Spleen (tissue), 11 donors: ENCODE data around the gene BSND. TPM values are rescaled to one million over a fixed set of nuclear protein-coding genes. Genes with fewer than 3 reads are reported as not detected.
A peak's percentile ranks its signal among the peaks of the same experiment; 100 is the strongest.

Source experiments
- DNase-seq: peaks from one replicate; pipeline ENCODE4 v3.0.0-alpha.2; 2020
- H3K27ac ChIP-seq, 8 donors: fragments of 200-600 bp; sonication (generic) in 7 of 8; 1 replicate in 4 of 8; 2 replicates in 4 of 8; pipeline versions ENCODE4 v1.5.0 to v1.8.0; 2016 to 2021; ENCODE audit warnings: inconsistent platforms in 4 of 8, mild to moderate bottlenecking in 4 of 8, moderate library complexity in 1 of 8
- H3K27me3 ChIP-seq, 7 donors: fragments of 200-600 bp; sonication (generic) in 6 of 7; replicated peaks in 1 of 7; 1 replicate in 4 of 7; 2 replicates in 3 of 7; pipeline versions ENCODE4 v1.5.0 to v1.8.0; 2016 to 2021; ENCODE audit warnings: inconsistent platforms in 3 of 7, mild to moderate bottlenecking in 1 of 7
- H3K36me3 ChIP-seq, 6 donors: fragments of 200-600 bp; sonication (generic) in 5 of 6; 1 replicate in 4 of 6; 2 replicates in 2 of 6; pipeline versions ENCODE4 v1.5.0 to v1.8.0; 2016 to 2021; ENCODE audit warnings: inconsistent platforms in 2 of 6
- H3K4me1 ChIP-seq, 6 donors: fragments of 200-600 bp; sonication (generic) in 5 of 6; 1 replicate in 3 of 6; 2 replicates in 3 of 6; pipeline versions ENCODE4 v1.5.0 to v1.8.0; 2016 to 2021; ENCODE audit warnings: inconsistent platforms in 3 of 6
- H3K4me3 ChIP-seq, 8 donors: fragments of 200-600 bp; sonication (generic) in 7 of 8; 1 replicate in 4 of 8; 2 replicates in 4 of 8; pipeline versions ENCODE4 v1.5.0 to v1.8.0; 2016 to 2021; ENCODE audit warnings: inconsistent platforms in 4 of 8, mild to moderate bottlenecking in 4 of 8, moderate library complexity in 2 of 8
- H3K9me3 ChIP-seq, 8 donors: fragments of 200-600 bp; sonication (generic) in 7 of 8; 1 replicate in 4 of 8; 2 replicates in 4 of 8; pipeline versions ENCODE4 v1.5.0 to v1.8.0; 2016 to 2021; ENCODE audit warnings: inconsistent platforms in 4 of 8
- POLR2A ChIP-seq, 3 donors: fragments of 450-650 bp; IDR thresholded peaks; one replicate each; pipeline ENCODE4 v1.5.1; 2017; ENCODE audit warnings: antibody characterized with exemption in 3 of 3, mild to moderate bottlenecking in 1 of 3
- POLR2AphosphoS5 ChIP-seq, 3 donors: sonication (generic); formaldehyde crosslinking; IDR thresholded peaks; one replicate each; pipeline ENCODE4 v1.5.1; 2017; ENCODE audit warnings: antibody characterized with exemption in 3 of 3
- WGBS, 5 donors: extraction: QIAGEN DNeasy Blood & Tissue Kit in 3 of 5; methylation state at CpG; one replicate each; pipeline versions ENCODE4 v1.1.5 to v1.1.7; 2013 to 2018; 5-methylcytosine and 5-hydroxymethylcytosine counted together
- intact Hi-C: fragments of 100-400 bp; cut with DNase I; formaldehyde crosslinking; loops from one replicate; pipeline ENCODE4 v1.15.0; 2023; ENCODE audit warnings: low total_unique reads
- polyA plus RNA-seq, 3 donors: library from polyadenylated mRNA; stranded (reverse); fragments of 200-250 nt; gene quantifications; one replicate each; pipeline ENCODE4 v1.2.1, GENCODE V29; 2013
- total RNA-seq, 7 donors: library from RNA; depleted of rRNA in 3 of 7; stranded (reverse); fragments of >200 nt in 3 of 7; fragmentation: NEBNext Ultra II Directional in 4 of 7; extraction: Animal tissue kit (Norgen Biotek cat#: 25700) in 4 of 7; gene quantifications; one replicate each; pipeline versions ENCODE4 v1.1.0 to v1.2.1, GENCODE V29; 2016 to 2021
- TF ChIP-seq, protein P1 (sequence below), 11 experiments: fragments of 200-600 bp in 7 of 11; fragments of 450-650 bp in 4 of 11; sonication (generic) in 4 of 11; IDR thresholded peaks in 8 of 11; conservative IDR thresholded peaks in 3 of 11; 1 replicate in 7 of 11; 2 replicates in 4 of 11; pipeline versions ENCODE4 v1.4.0 to v1.8.0; 2016 to 2021; ENCODE audit warnings: antibody characterized with exemption in 11 of 11, inconsistent platforms in 4 of 11, mild to moderate bottlenecking in 1 of 11
- donor health status: healthy with polysubstance abuse.
- donor health status: DM: no; HTN: no; CAD: no; lungs with moderate emphysema.
- donor health status: DM: no; HTN: no; CAD: no.
- donor health status: Bipolar disorder and iron deficiency.
- donor health status: healthy.
- donor health status: DM: no; HTN: no; CAD: no.
- donor health status: DM: yes; HTN: yes; CAD: no.

BSND gene
- total and polyA plus RNA-seq, 10 donors, result 0.02 to 0.20 (median 0.09) TPM; not detected in 5

DNA sequence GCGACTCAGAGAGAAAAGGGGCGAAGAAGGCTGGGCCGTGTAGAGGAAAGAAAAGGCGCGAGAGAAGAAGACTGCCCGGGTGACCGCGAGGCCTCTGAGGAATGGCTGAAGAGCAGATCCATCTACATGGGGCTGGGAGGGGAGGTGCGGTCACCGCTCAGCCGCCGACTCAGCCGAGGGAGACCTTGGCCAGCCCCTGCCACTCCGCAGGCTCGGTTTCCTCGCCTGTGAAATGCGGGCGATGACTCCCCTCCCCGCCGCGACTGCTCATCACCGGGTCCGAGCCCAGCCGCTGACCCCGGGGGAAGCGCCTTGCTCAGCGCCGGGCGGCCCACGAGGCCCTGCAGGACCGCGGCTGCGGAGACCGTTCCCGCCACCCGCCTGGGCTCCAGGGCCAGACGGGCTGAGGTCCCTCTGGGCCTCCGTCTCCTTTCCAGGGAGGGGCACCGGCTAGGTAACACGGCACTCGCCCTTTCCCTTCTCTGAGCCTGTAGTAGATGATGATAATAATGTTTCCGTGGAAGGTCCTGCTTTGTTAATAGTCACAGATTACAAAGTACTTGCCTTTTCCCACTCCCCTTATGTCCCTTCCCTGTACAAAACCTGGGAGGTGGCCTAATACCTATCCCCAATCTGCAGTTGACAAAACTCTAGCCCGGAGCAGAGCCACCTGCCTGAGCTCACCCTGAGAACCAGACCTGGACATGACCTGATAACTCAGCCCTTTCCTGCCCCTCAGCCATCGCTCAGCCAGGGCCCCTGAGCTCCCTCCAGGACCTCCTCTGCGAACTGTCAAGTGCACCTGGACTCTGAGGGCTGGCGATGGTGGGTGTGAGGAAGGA is 1.6 kb upstream of the BSND start:
- Histone ChIP-seq H3K9me3 (no peaks in the 10 kb centered on the region), H3K36me3 (no peaks in the 10 kb centered on the region), H3K27me3 (peaks cover 0 to 68% (median 17%) of the 10 kb centered on the region in 7 donors), H3K4me1 (peaks cover 5 to 22% (median 14%) of the 10 kb centered on the region in 6 donors), H3K27ac (no peak overlapping the region), H3K4me3 (peak overlapping the region in 2 of 8 donors; percentile 1 to 46)
- WGBS, 5 donors, result 11 to 19% (median 12%) methylated on average over 42 to 46 of the region's 46 CpGs
- DNase-seq, result no peak
- intact Hi-C loops, result loop anchor here (5.0 kb wide), 1 partner anchor 45 kb away; no protein-coding TSS in a partner anchor
- TF ChIP-seq POLR2AphosphoS5 (IDR thresholded peaks at IDR 0.05) (no peak), POLR2A (IDR thresholded peaks at IDR 0.05) (no peak)
- TF ChIP-seq, protein P1, sequence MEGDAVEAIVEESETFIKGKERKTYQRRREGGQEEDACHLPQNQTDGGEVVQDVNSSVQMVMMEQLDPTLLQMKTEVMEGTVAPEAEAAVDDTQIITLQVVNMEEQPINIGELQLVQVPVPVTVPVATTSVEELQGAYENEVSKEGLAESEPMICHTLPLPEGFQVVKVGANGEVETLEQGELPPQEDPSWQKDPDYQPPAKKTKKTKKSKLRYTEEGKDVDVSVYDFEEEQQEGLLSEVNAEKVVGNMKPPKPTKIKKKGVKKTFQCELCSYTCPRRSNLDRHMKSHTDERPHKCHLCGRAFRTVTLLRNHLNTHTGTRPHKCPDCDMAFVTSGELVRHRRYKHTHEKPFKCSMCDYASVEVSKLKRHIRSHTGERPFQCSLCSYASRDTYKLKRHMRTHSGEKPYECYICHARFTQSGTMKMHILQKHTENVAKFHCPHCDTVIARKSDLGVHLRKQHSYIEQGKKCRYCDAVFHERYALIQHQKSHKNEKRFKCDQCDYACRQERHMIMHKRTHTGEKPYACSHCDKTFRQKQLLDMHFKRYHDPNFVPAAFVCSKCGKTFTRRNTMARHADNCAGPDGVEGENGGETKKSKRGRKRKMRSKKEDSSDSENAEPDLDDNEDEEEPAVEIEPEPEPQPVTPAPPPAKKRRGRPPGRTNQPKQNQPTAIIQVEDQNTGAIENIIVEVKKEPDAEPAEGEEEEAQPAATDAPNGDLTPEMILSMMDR (IDR thresholded peaks at IDR 0.05 in 8 of 11, conservative IDR thresholded peaks at IDR 0.05 in 3 of 11), result peak in 1 of 11 experiments; percentile 28

DNA sequence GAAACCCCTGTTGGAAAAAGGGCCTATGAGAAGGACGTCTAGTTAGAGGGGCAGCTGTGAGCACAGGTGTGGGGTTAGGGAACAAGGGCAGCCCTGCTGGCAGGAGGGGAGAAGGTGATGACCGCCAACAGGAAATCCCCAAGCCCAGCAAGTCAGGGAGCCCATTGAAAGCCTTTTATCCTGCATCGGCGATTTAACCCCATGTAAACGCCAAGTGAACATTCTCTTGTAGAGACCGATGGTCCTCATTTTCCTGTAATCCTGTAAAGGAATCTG is 1.1 kb upstream of the BSND start:
- Histone ChIP-seq H3K4me1 (peaks cover 5 to 22% (median 14%) of the 10 kb centered on the region in 6 donors), H3K27ac (no peak overlapping the region), H3K27me3 (peaks cover 0 to 68% (median 17%) of the 10 kb centered on the region in 7 donors), H3K36me3 (no peaks in the 10 kb centered on the region), H3K4me3 (no peak overlapping the region), H3K9me3 (no peaks in the 10 kb centered on the region)
- 65 to 80% (median 72%) methylated on average over 6 of the region's 6 CpGs for WGBS, 5 donors
- TF ChIP-seq POLR2AphosphoS5 (IDR thresholded peaks at IDR 0.05), result no peak
- TF ChIP-seq, protein P1 (IDR thresholded peaks at IDR 0.05 in 8 of 11, conservative IDR thresholded peaks at IDR 0.05 in 3 of 11), result no peak
- TF ChIP-seq POLR2A (IDR thresholded peaks at IDR 0.05), result no peak
- DNase-seq, result no peak
- intact Hi-C loops, result loop anchor here (5.0 kb wide), 1 partner anchor 45 kb away; no protein-coding TSS in a partner anchor

DNA sequence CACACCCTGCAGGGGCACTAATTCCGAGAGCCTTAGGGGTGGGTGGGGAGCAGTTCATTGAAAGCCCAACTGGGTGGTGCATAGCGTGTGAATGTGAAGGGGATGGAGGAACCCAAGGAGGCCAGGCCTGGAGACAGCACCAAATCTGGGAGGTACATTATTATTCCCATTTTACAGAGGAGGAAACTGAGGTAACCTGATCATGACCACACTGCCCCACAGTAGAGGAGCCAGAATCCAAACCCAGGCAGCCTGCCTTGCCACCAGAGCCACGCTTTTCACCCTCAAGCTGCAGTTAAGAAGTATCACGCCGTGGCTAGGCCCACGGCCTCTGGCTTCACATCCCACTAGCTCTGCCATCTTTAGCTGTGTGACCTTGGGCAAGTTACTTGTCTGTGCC is 633 bp upstream of the BSND start:
- H3K27me3 ChIP-seq, result peaks cover 0 to 68% (median 17%) of the 10 kb centered on the region in 7 donors
- 80 to 90% (median 83%) methylated on average over 6 of the region's 6 CpGs for WGBS, 5 donors
- no peaks in the 10 kb centered on the region for H3K9me3 ChIP-seq
- H3K36me3 ChIP-seq, result no peaks in the 10 kb centered on the region
- peaks cover 5 to 22% (median 14%) of the 10 kb centered on the region in 6 donors for H3K4me1 ChIP-seq
- no peak overlapping the region for H3K4me3 ChIP-seq
- DNase-seq, result no peak
- TF ChIP-seq POLR2AphosphoS5 (IDR thresholded peaks at IDR 0.05) (no peak), POLR2A (IDR thresholded peaks at IDR 0.05) (no peak)
- TF ChIP-seq, protein P1 (IDR thresholded peaks at IDR 0.05 in 8 of 11, conservative IDR thresholded peaks at IDR 0.05 in 3 of 11), result no peak
- no peak overlapping the region for H3K27ac ChIP-seq
- intact Hi-C loops, result loop anchor here (5.0 kb wide), 1 partner anchor 46 kb away; no protein-coding TSS in a partner anchor
